GM19395 (cell line): ENCODE data around the gene COL6A6.

ENCODE experiments used
- ATAC-seq: cut with Tn5 transposase; IDR thresholded peaks from one replicate; pipeline ENCODE4 v1.9.1; 2021; ENCODE audit warnings: mild to moderate bottlenecking, moderate library complexity; ENCODE audit not compliant: unreplicated experiment

COL6A6 gene, protein sequence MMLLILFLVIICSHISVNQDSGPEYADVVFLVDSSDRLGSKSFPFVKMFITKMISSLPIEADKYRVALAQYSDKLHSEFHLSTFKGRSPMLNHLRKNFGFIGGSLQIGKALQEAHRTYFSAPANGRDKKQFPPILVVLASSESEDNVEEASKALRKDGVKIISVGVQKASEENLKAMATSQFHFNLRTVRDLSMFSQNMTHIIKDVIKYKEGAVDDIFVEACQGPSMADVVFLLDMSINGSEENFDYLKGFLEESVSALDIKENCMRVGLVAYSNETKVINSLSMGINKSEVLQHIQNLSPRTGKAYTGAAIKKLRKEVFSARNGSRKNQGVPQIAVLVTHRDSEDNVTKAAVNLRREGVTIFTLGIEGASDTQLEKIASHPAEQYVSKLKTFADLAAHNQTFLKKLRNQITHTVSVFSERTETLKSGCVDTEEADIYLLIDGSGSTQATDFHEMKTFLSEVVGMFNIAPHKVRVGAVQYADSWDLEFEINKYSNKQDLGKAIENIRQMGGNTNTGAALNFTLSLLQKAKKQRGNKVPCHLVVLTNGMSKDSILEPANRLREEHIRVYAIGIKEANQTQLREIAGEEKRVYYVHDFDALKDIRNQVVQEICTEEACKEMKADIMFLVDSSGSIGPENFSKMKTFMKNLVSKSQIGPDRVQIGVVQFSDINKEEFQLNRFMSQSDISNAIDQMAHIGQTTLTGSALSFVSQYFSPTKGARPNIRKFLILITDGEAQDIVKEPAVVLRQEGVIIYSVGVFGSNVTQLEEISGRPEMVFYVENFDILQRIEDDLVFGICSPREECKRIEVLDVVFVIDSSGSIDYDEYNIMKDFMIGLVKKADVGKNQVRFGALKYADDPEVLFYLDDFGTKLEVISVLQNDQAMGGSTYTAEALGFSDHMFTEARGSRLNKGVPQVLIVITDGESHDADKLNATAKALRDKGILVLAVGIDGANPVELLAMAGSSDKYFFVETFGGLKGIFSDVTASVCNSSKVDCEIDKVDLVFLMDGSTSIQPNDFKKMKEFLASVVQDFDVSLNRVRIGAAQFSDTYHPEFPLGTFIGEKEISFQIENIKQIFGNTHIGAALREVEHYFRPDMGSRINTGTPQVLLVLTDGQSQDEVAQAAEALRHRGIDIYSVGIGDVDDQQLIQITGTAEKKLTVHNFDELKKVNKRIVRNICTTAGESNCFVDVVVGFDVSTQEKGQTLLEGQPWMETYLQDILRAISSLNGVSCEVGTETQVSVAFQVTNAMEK (N-terminal part only)

GRCh38 chr3:130516645-130517512, at the start of gene COL6A6:
COL6A6 (plus strand) TSS chr3:130517177; CDS start chr3:130560365, 43,188 bp downstream.
- no peak for ATAC-seq

DNA sequence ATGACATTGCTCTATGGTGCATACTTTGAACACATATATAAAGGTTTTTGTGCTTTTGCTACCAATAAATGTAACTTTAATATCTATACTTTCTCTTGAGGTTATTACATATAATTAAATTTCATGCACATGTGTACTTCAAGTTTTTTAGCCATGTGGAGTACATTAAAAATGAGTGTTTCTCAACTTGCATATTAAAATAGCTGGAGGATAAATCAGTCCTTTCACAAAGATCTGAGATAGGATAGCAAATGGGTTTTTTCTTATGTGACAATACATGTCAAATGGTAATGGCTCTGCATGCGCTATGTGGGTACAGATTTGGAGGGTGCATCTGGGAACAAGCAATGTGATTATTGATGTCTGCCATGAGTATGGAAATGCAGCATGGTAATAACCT, 48.7 kb upstream of the COL6A6 start:
- no peak for ATAC-seq

- ATAC-seq = no peak
Measured at GRCh38 chr3:130470126-130470525, 46.9 kb upstream of the COL6A6 start.

DNA sequence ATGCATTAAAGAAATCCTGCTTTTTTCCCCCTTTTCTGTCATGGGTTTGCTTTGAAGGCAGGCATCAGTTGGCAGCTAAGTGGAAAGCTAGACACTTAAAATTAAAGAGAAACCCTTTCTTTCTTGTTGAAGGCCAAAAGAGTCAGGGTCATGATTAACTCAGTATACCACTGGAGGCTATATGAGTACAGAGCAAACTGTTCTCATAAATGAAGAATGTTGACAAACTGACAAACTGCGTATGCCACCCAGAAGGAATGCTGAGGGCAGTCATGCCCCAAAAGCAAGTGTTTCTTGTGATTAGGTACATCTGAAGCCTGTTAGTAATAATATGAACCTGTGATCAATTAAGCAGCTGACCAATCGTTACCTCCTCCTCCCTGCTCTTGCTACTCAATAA, 43.6 kb upstream of the COL6A6 start:
- no peak for ATAC-seq

DNA sequence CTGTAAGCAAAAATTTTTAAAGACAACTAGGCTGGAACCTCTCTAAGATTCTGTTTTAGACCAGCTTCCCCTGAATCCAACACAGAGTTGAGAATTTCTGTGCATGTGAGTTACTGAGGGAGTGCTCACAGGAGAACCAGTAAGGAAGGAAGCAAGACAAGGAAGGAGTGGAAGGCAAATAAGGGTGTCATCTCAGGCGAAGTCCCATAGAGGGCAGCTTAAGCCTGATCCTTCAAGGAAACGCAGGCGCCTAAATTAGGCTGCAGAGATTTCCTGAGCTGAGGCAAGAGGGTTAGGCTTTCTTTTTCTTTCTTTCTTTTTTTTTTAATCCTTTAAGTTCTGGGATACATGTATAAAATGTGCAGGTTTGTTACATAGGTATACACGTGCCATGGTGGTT, 36.2 kb upstream of the COL6A6 start:
- no peak for ATAC-seq

DNA sequence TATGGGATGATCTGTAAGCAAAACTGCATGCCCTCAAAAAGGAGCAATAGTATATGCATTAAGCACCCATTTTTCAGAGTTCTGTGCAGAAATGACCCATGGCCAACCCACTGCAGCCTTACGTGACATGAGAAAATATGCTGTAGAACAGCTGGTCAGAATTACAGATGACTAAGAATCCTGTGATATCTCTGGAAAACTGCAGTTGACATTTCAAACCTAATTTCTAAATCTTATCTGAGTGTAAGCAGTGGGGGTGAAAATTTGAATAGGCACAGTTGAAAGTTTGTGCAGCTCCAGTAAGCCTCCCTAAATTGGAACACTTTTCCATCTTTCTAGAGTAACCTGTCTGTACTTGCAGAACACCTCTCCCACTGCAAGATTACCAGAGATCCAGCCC, 28.7 kb upstream of the COL6A6 start:
- ATAC-seq = no peak

DNA sequence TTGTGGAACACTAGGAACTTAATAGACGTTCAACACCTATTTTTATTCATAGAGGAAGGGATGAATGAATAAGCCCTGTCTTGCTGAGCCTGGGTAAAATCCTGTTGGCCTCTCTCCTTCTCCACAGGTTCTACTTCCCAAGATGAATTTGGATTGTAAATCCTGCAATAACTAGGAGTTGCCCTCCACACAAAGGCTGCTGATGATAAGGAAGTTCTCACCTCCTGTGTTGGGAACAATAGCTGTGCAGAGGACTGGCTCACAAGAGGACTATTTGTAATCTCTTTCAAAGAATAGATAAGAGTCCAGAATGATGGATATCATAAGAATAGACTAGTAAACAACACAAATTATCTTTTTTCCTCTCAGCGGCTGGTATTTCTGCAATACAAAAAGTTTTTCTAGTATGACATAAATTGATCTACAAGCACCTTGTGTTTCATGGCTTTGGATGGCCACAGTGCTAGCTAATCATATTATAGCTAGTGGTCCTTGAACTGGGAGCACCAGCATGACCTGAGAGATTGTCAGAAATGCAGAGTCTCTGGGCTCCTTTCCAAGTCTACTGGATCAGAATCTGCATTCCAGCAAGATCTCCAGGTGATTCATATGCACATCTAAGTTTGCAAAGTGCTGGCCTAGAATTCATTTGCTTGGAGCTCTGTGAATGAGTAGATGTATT, 28.1 kb upstream of the COL6A6 start:
- no peak for ATAC-seq

GRCh38 chr3:130490241-130490640, 26.7 kb upstream of the COL6A6 start:
- no peak for ATAC-seq

- no peak for ATAC-seq
Measured at GRCh38 chr3:130491431-130491830, 25.5 kb upstream of the COL6A6 start.

- no peak for ATAC-seq
Measured at GRCh38 chr3:130504701-130505100, 12.3 kb upstream of the COL6A6 start.

GRCh38 chr3:130506031-130506430, 10.9 kb upstream of the COL6A6 start:
- no peak for ATAC-seq

- ATAC-seq = no peak
Measured at GRCh38 chr3:130507746-130508145, 9.2 kb upstream of the COL6A6 start.

DNA sequence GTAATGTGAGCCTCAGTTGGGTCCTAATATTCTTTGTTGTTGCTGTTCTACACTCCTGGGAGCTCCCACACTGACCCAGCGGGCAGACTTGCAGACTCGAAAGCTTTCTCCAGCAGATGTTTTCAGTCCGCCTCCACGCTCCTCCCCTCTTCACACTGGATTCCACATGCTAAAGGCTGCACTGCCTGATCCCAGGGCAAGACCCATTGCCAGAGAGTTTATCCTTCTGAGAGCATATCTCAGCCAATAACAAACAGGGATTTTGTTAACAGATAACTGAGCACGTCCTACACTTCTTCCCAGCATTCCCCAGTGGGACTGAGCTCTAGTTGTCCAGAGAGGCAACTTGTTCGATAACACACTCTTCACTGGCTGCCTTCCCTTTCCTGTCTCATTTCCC, 8.0 kb upstream of the COL6A6 start:
- ATAC-seq = no peak

DNA sequence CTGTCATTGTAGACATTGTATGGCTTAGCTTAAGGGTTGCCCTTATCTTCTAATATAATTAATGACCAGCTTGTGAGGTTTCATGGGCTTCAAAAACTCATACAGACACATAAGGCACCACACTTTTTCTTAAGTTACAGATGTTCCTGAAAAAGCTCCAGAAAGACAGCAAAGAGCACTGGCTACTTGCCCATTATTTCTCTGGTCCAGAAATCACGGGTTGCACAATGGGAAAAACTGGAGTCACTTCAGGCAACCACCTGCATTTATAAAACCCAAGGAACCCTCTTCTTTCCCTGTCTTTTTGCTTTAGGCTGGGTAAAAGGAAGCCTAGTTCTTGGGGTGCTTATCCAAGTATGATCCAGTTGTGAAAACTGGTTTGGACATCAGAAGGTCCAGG, 2.3 kb upstream of the COL6A6 start:
- no peak for ATAC-seq

GRCh38 chr3:130515755-130516154, 1.2 kb upstream of the COL6A6 start:
- no peak for ATAC-seq

- ATAC-seq = no peak
Measured at GRCh38 chr3:130517602-130518001, 625 bp downstream of the COL6A6 start.

- no peak for ATAC-seq
Measured at GRCh38 chr3:130519754-130520153, 2.8 kb downstream of the COL6A6 start.

DNA sequence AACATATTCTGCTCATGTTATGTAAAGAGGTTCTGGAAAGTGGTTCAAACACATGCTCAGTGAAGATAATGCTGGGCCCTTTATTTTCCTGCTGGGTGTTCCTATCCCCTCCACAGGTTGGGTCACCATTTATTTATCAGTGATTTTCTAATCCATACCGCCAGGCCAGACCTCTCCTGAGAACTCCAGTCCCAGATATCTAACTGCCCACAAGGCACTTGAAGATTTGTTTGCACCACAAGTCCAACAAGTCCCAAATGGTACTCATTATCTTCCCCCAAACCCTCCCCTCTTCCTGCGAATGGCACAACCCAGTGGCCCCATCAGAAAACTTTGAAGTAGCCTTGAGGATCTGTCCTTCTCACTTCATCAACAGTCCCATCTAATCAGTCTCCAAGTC, 5.4 kb downstream of the COL6A6 start:
- ATAC-seq = no peak

GRCh38 chr3:130527426-130527825, 10.4 kb downstream of the COL6A6 start:
- ATAC-seq = no peak

GRCh38 chr3:130528120-130528519, 11.1 kb downstream of the COL6A6 start:
- ATAC-seq = no peak
